Smooth muscle cell (in vitro differentiated cells): ENCODE data around the gene PLB1. TPM values are rescaled to one million over a fixed set of nuclear protein-coding genes. Genes with fewer than 3 reads are reported as not detected.

ENCODE experiments used
- DNase-seq: peaks from one replicate; lab custom pipeline; 2025; ENCODE audit not compliant: unreplicated experiment; lab: John Stamatoyannopoulos, UW
- H2AFZ ChIP-seq: fragments of 200-600 bp; sonication (generic); 2 replicates; pipeline ENCODE4 v1.6.0; 2016; ENCODE audit warnings: antibody characterized with exemption, low read depth, mild to moderate bottlenecking
- H3F3A ChIP-seq: fragments of 200-600 bp; sonication (generic); 2 replicates; pipeline ENCODE4 v1.6.0; 2017; ENCODE audit warnings: antibody characterized with exemption, low read depth
- H3K27ac ChIP-seq: fragments of 200-600 bp; sonication (generic); 2 replicates; pipeline ENCODE4 v1.5.1; 2016; ENCODE audit warnings: low read depth, mild to moderate bottlenecking
- H3K27me3 ChIP-seq: fragments of 200-600 bp; sonication (generic); 2 replicates; pipeline ENCODE4 v1.6.1; 2016; ENCODE audit warnings: low read depth, mild to moderate bottlenecking
- H3K36me3 ChIP-seq: fragments of 200-600 bp; sonication (generic); 2 replicates; pipeline ENCODE4 v1.5.1; 2016; ENCODE audit warnings: low read depth
- H3K4me1 ChIP-seq: fragments of 200-600 bp; sonication (generic); 2 replicates; pipeline ENCODE4 v1.5.1; 2016; ENCODE audit warnings: low read depth
- H3K4me2 ChIP-seq: fragments of 200-600 bp; sonication (generic); 2 replicates; pipeline ENCODE4 v1.6.0; 2016; ENCODE audit warnings: mild to moderate bottlenecking
- H3K4me3 ChIP-seq: fragments of 200-600 bp; sonication (generic); 2 replicates; pipeline ENCODE4 v1.5.1; 2016; ENCODE audit warnings: mild to moderate bottlenecking
- H3K79me2 ChIP-seq: fragments of 200-600 bp; sonication (generic); 2 replicates; pipeline ENCODE4 v1.6.0; 2016; ENCODE audit warnings: low read depth, mild to moderate bottlenecking
- H3K9ac ChIP-seq: fragments of 200-600 bp; sonication (generic); 2 replicates; pipeline ENCODE4 v1.6.0; 2016; ENCODE audit warnings: low read depth
- H3K9me3 ChIP-seq: fragments of 200-600 bp; sonication (generic); replicated peaks from 2 replicates; pipeline ENCODE4 v1.5.1; 2016; ENCODE audit warnings: low read depth
- H4K20me1 ChIP-seq: fragments of 200-600 bp; sonication (generic); 2 replicates; pipeline ENCODE4 v1.6.0; 2016; ENCODE audit warnings: low read depth
- WGBS: methylation state at CpG from one replicate; pipeline ENCODE4 v1.1.7; 2016; ENCODE audit warnings: low lambda C conversion rate; 5-methylcytosine and 5-hydroxymethylcytosine counted together
- polyA plus RNA-seq: library from polyadenylated mRNA; unstranded; fragments of >200 nt; fragmentation: Nextera tagmentation; extraction: Ambion mirVana; gene quantifications from 2 replicates; pipeline ENCODE4 v1.2.1, GENCODE V29; 2016
- total RNA-seq: library from RNA; depleted of rRNA; stranded (reverse); fragments of >200 nt; gene quantifications from 2 replicates; pipeline ENCODE4 v1.2.3, GENCODE V29; 2014
- TF ChIP-seq, protein P1 (sequence below): fragments of 200-600 bp; sonication (generic); IDR thresholded peaks from 2 replicates; pipeline ENCODE4 v1.5.1; 2017; ENCODE audit warnings: borderline replicate concordance, mild to moderate bottlenecking, antibody characterized with exemption; ENCODE audit not compliant: insufficient read depth, poor library complexity, severe bottlenecking

The PLB1 gene
- total RNA-seq, result 1.1 and 8.7 TPM in 2 replicates
- polyA plus RNA-seq, result 0.75 and 3.7 TPM in 2 replicates

GRCh38 chr2:28495551-28496250 is at the start of gene PLB1:
Gene PLB1, plus strand, starts transcription at chr2:28496060. Its CDS starts 55 bp downstream, at chr2:28496115.
- Histone ChIP-seq H4K20me1 (no peaks in the 10 kb centered on the region), H3K27ac (no peak within 1 kb of the TSS), H3K9ac (no peak within 1 kb of the TSS), H3K9me3 (no peaks in the 10 kb centered on the region), H3K79me2 (no peaks in the 10 kb centered on the region), H3K36me3 (no peaks in the 10 kb centered on the region), H2AFZ (no peak within 1 kb of the TSS), H3K4me3 (no peak within 1 kb of the TSS), H3K4me2 (no peak within 1 kb of the TSS), H3K27me3 (no peaks in the 10 kb centered on the region), H3F3A (no peaks in the 10 kb centered on the region), H3K4me1 (no peaks in the 10 kb centered on the region)
- WGBS, result 91% methylated on average over 14 of the region's 14 CpGs
- TF ChIP-seq, protein P1, sequence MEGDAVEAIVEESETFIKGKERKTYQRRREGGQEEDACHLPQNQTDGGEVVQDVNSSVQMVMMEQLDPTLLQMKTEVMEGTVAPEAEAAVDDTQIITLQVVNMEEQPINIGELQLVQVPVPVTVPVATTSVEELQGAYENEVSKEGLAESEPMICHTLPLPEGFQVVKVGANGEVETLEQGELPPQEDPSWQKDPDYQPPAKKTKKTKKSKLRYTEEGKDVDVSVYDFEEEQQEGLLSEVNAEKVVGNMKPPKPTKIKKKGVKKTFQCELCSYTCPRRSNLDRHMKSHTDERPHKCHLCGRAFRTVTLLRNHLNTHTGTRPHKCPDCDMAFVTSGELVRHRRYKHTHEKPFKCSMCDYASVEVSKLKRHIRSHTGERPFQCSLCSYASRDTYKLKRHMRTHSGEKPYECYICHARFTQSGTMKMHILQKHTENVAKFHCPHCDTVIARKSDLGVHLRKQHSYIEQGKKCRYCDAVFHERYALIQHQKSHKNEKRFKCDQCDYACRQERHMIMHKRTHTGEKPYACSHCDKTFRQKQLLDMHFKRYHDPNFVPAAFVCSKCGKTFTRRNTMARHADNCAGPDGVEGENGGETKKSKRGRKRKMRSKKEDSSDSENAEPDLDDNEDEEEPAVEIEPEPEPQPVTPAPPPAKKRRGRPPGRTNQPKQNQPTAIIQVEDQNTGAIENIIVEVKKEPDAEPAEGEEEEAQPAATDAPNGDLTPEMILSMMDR, result no peak
- DNase-seq, result no peak

GRCh38 chr2:28446531-28446930 is 49.3 kb upstream of the PLB1 start:
- H3K9ac ChIP-seq, result peak overlapping the region; percentile 49
- no peaks in the 10 kb centered on the region for H3K36me3 ChIP-seq
- no peak overlapping the region for H2AFZ ChIP-seq
- DNase-seq, result no peak
- H3K79me2 ChIP-seq, result no peaks in the 10 kb centered on the region
- H3K4me3 ChIP-seq, result no peak overlapping the region
- H3K27me3 ChIP-seq, result no peaks in the 10 kb centered on the region
- TF ChIP-seq, protein P1, result no peak
- H3K9me3 ChIP-seq, result no peaks in the 10 kb centered on the region
- no peaks in the 10 kb centered on the region for H3F3A ChIP-seq
- H3K4me1 ChIP-seq, result peaks cover 7% of the 10 kb centered on the region
- H3K4me2 ChIP-seq, result no peak overlapping the region
- no peaks in the 10 kb centered on the region for H4K20me1 ChIP-seq
- peak overlapping the region; percentile 89 for H3K27ac ChIP-seq

GRCh38 chr2:28447086-28447485 is 48.8 kb upstream of the PLB1 start:
- H3K9me3 ChIP-seq, result no peaks in the 10 kb centered on the region
- H3K4me1 ChIP-seq, result peaks cover 7% of the 10 kb centered on the region
- no peaks in the 10 kb centered on the region for H3F3A ChIP-seq
- H3K4me2 ChIP-seq, result no peak overlapping the region
- no peaks in the 10 kb centered on the region for H4K20me1 ChIP-seq
- H3K4me3 ChIP-seq, result no peak overlapping the region
- no peak overlapping the region for H3K9ac ChIP-seq
- peak overlapping the region; percentile 89 for H3K27ac ChIP-seq
- no peak for DNase-seq
- 94% methylated on average over 3 of the region's 3 CpGs for WGBS
- H3K27me3 ChIP-seq, result no peaks in the 10 kb centered on the region
- TF ChIP-seq, protein P1, result no peak
- no peaks in the 10 kb centered on the region for H3K36me3 ChIP-seq
- H3K79me2 ChIP-seq, result no peaks in the 10 kb centered on the region
- H2AFZ ChIP-seq, result no peak overlapping the region
